Body of pancreas (tissue), 4 donors: Measurements from ENCODE around the gene ERLIN1. TPM values are rescaled to one million over a fixed set of nuclear protein-coding genes. Genes with fewer than 3 reads are reported as not detected.

Experiments used
- ATAC-seq: fragments of 150-250 bp; one replicate; pipeline ENCODE4 v1.9.1; 2016
- DNase-seq, 4 donors: peaks; one replicate each; pipeline ENCODE4 v3.0.0-alpha.2; 2019
- H3K27ac ChIP-seq, 4 donors: fragments of 200-600 bp; sonication (generic); 1 replicate in 3 of 4; 2 replicates in 1 of 4; pipeline versions ENCODE4 v1.5.1 to v1.6.1; 2016 to 2019; ENCODE audit warnings: mild to moderate bottlenecking in 1 of 4, mixed read lengths in 1 of 4, moderate library complexity in 1 of 4
- H3K27me3 ChIP-seq, 2 donors: fragments of 200-600 bp; sonication (generic); one replicate each; pipeline ENCODE4 v1.6.0; 2016; ENCODE audit warnings: mild to moderate bottlenecking in 1 of 2
- H3K36me3 ChIP-seq, 2 donors: fragments of 200-600 bp; sonication (generic); replicated peaks in 1 of 2; 2 replicates each; pipeline ENCODE4 v1.5.1; 2016; ENCODE audit warnings: low read depth in 2 of 2; ENCODE audit not compliant: insufficient read depth in 1 of 2
- H3K4me1 ChIP-seq: fragments of 200-600 bp; sonication (generic); one replicate; pipeline ENCODE4 v1.6.0; 2016
- H3K4me3 ChIP-seq, 2 donors: fragments of 200-600 bp; sonication (generic); 1 replicate in 1 of 2; 2 replicates in 1 of 2; pipeline ENCODE4 v1.5.1; 2016 to 2019
- H3K9me3 ChIP-seq, 3 donors: fragments of 200-600 bp; sonication (generic); 1 replicate in 2 of 3; 2 replicates in 1 of 3; pipeline ENCODE4 v1.5.1; 2016
- POLR2A ChIP-seq, 3 donors: fragments of 450-650 bp; IDR thresholded peaks; one replicate each; pipeline ENCODE4 v1.6.1; 2016; ENCODE audit warnings: antibody characterized with exemption in 3 of 3, mild to moderate bottlenecking in 2 of 3
- WGBS, 2 donors: methylation state at CpG; one replicate each; pipeline ENCODE4 v1.1.5; 2017; 5-methylcytosine and 5-hydroxymethylcytosine counted together
- intact Hi-C: fragments of 100-400 bp; cut with DNase I; formaldehyde crosslinking; loops from one replicate; pipeline ENCODE4 v1.15.1; 2023
- total RNA-seq, 2 donors: library from RNA; depleted of rRNA; stranded (reverse); fragments of >200 nt; gene quantifications; one replicate each; pipeline ENCODE4 v1.1.0, GENCODE V29; 2016
- TF ChIP-seq, protein P1 (sequence below), 7 experiments: fragments of 450-650 bp in 4 of 7; fragments of 200-600 bp in 3 of 7; sonication (generic) in 3 of 7; IDR thresholded peaks; one replicate each; pipeline ENCODE4 v1.5.1; 2016 to 2019; ENCODE audit warnings: antibody characterized with exemption in 7 of 7

ERLIN1 gene
- total RNA-seq, 2 donors from 2014 or later: 3.6 to 14.3 TPM

DNA sequence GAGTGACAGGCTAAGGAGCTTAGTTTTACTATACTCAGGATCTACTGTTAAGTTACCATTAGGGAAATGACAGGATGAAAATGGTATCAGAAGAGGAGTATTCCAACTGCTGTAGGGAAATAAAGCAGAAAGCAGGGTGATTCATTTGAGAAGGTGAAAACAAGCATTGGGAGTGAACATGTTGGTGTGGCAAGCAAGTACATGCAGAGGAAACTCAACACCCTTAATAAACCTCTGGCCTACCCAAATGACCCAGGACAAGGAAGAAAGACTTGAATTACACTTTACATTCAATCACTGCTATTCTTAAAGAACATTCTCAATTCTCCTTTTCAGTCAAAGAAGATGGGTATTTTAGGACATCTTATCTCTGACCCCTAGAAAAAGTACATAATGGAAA is 28.7 kb downstream of the ERLIN1 start:
- Histone ChIP-seq H3K9me3 (no peaks in the 10 kb centered on the region), H3K4me3 (no peak overlapping the region), H3K4me1 (no peaks in the 10 kb centered on the region), H3K36me3 (peaks cover 0 to 12% of the 10 kb centered on the region in 2 donors), H3K27ac (no peak overlapping the region), H3K27me3 (no peaks in the 10 kb centered on the region)
- intact Hi-C loops: no loop called here
- DNase-seq (no peak), ATAC-seq (no peak)
- no peak for TF ChIP-seq POLR2A (IDR thresholded peaks at IDR 0.05)
- TF ChIP-seq, protein P1, sequence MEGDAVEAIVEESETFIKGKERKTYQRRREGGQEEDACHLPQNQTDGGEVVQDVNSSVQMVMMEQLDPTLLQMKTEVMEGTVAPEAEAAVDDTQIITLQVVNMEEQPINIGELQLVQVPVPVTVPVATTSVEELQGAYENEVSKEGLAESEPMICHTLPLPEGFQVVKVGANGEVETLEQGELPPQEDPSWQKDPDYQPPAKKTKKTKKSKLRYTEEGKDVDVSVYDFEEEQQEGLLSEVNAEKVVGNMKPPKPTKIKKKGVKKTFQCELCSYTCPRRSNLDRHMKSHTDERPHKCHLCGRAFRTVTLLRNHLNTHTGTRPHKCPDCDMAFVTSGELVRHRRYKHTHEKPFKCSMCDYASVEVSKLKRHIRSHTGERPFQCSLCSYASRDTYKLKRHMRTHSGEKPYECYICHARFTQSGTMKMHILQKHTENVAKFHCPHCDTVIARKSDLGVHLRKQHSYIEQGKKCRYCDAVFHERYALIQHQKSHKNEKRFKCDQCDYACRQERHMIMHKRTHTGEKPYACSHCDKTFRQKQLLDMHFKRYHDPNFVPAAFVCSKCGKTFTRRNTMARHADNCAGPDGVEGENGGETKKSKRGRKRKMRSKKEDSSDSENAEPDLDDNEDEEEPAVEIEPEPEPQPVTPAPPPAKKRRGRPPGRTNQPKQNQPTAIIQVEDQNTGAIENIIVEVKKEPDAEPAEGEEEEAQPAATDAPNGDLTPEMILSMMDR (IDR thresholded peaks at IDR 0.05): no peak

DNA sequence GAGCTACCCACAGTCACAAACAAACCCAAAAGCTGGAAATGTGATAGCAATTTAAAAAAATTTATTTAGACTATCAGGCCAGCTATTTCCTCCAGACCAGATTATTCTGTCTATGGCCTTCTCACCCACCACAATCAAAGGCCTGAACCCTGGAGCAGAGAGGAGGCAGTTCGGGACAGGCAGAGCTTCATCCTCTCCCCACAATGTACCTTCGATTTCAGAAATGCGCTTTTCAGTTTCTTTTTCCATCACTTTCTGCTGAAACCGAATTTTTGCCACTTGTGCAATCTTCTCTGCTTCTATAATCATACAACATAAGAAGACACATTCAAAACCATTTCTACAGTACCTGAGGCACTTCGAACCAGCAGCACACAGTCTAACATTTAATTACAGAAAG is 29.9 kb downstream of the ERLIN1 start:
- no peak for ATAC-seq
- peaks cover 0 to 22% of the 10 kb centered on the region in 2 donors for H3K36me3 ChIP-seq

GRCh38 chr10:100154666-100155065 is 31.2 kb downstream of the ERLIN1 start:
- Histone ChIP-seq H3K4me1 (no peaks in the 10 kb centered on the region), H3K9me3 (no peaks in the 10 kb centered on the region), H3K27me3 (no peaks in the 10 kb centered on the region), H3K4me3 (no peak overlapping the region), H3K27ac (no peak overlapping the region), H3K36me3 (peaks cover 0 to 22% of the 10 kb centered on the region in 2 donors)
- TF ChIP-seq, protein P1 (IDR thresholded peaks at IDR 0.05): no peak
- no peak for TF ChIP-seq POLR2A (IDR thresholded peaks at IDR 0.05)
- intact Hi-C loops: no loop called here
- no peak for DNase-seq
- ATAC-seq: no peak
- WGBS, 2 donors: 87 to 91% methylated on average over 4 of the region's 4 CpGs

More for the DNA sequence above, 29.9 kb downstream of the ERLIN1 start:
- WGBS, 2 donors: 90 to 93% methylated on average over 5 of the region's 5 CpGs
- Histone ChIP-seq H3K4me1 (no peaks in the 10 kb centered on the region), H3K9me3 (no peaks in the 10 kb centered on the region), H3K4me3 (no peak overlapping the region), H3K27ac (no peak overlapping the region), H3K27me3 (no peaks in the 10 kb centered on the region)
- TF ChIP-seq POLR2A (IDR thresholded peaks at IDR 0.05): no peak
- TF ChIP-seq, protein P1 (IDR thresholded peaks at IDR 0.05): no peak
- intact Hi-C loops: no loop called here
- no peak for DNase-seq

DNA sequence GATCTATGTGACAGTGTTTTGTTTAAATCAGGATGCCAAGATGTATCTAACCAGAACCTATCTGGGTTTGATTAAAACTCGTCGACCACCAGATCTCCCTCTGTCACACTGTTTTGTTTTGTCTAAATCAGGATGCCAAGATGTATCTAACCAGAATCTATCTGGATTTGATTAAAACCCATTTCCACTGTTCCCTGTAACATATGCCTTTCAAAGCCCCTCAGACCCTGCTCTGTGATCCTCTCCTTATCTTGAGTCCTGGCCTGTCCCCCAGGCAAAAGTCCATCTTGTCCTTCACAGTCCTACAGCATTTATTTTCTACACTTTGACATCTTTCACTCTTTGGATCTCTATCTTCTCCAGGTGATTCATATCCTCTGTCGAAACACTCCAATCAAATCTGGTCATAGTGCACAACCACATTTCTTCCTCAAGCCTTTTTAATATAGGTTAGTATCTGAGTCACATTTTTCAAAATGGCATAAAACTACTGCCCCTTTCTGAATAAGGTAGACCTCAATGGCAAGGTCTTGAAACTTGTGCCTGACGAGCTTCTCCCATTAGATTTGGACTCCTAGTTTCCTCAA is 32.5 kb downstream of the ERLIN1 start:
- Histone ChIP-seq H3K27me3 (no peaks in the 10 kb centered on the region), H3K36me3 (peaks cover 0 to 22% of the 10 kb centered on the region in 2 donors), H3K9me3 (no peaks in the 10 kb centered on the region), H3K4me3 (no peak overlapping the region), H3K4me1 (no peaks in the 10 kb centered on the region), H3K27ac (no peak overlapping the region)
- ATAC-seq: no peak
- no peak for DNase-seq
- intact Hi-C loops: no loop called here
- TF ChIP-seq, protein P1 (IDR thresholded peaks at IDR 0.05): no peak
- no peak for TF ChIP-seq POLR2A (IDR thresholded peaks at IDR 0.05)
- 80 to 86% methylated on average over 4 of the region's 4 CpGs for WGBS, 2 donors

- intact Hi-C loops: no loop called here
- H3K36me3 ChIP-seq: peaks cover 0 to 22% of the 10 kb centered on the region in 2 donors
- TF ChIP-seq, protein P1 (IDR thresholded peaks at IDR 0.05): no peak
- TF ChIP-seq POLR2A (IDR thresholded peaks at IDR 0.05): no peak
Observed at GRCh38 chr10:100151723-100152300, 34.0 kb downstream of the ERLIN1 start.

More at GRCh38 chr10:100151723-100152300, 34.0 kb downstream of the ERLIN1 start:
- ATAC-seq (no peak), DNase-seq (no peak)
- Histone ChIP-seq H3K27ac (no peak overlapping the region), H3K4me1 (no peaks in the 10 kb centered on the region), H3K27me3 (no peaks in the 10 kb centered on the region), H3K9me3 (no peaks in the 10 kb centered on the region), H3K4me3 (no peak overlapping the region)
- WGBS, 2 donors: 73 to 82% methylated on average over 6 of the region's 6 CpGs
